GM12891 (cell line): ENCODE data around the gene SMO.

ENCODE experiments used
- DNase-seq: peaks from one replicate; pipeline ENCODE4 v3.0.0; 2011; ENCODE audit warnings: low spot score; ENCODE audit not compliant: insufficient read length
- FAIRE-seq: peaks from 2 replicates; lab custom pipeline; 2011; peaks lifted over from hg19 to GRCh38; lab: Jason Lieb, UNC
- PAX5 ChIP-seq: IDR thresholded peaks from 2 replicates; pipeline ENCODE4 v1.6.1; 2011; ENCODE audit warnings: low read length, moderate library complexity, mild to moderate bottlenecking; ENCODE audit not compliant: insufficient read depth, severe bottlenecking
- POLR2A ChIP-seq: IDR thresholded peaks from 2 replicates; pipeline ENCODE4 v1.6.1; 2011; ENCODE audit warnings: low read depth, low read length, control low read depth
- POLR2AphosphoS5 ChIP-seq: IDR thresholded peaks from 2 replicates; pipeline ENCODE4 v1.6.1; 2011; ENCODE audit warnings: low read depth, low read length, control low read depth
- POU2F2 ChIP-seq: IDR thresholded peaks from 2 replicates; pipeline ENCODE4 v1.6.1; 2011; ENCODE audit warnings: low read depth, mild to moderate bottlenecking, control low read depth, low read length, moderate library complexity
- SPI1 ChIP-seq: IDR thresholded peaks from 2 replicates; pipeline ENCODE4 v1.6.1; 2011; ENCODE audit warnings: low read depth, low read length, control low read depth
- TAF1 ChIP-seq: IDR thresholded peaks from 2 replicates; pipeline ENCODE4 v1.6.1; 2011; ENCODE audit warnings: low read depth, low read length, control low read depth

The SMO gene

GRCh38 chr7:129157651-129158050 lies 30.8 kb upstream of the SMO start:
- no peak for FAIRE-seq
- 0 out of 2 replicates have a peak, but pooled peaks have one; percentile 1 for TF ChIP-seq POLR2A
- no peak for TF ChIP-seq TAF1

DNA sequence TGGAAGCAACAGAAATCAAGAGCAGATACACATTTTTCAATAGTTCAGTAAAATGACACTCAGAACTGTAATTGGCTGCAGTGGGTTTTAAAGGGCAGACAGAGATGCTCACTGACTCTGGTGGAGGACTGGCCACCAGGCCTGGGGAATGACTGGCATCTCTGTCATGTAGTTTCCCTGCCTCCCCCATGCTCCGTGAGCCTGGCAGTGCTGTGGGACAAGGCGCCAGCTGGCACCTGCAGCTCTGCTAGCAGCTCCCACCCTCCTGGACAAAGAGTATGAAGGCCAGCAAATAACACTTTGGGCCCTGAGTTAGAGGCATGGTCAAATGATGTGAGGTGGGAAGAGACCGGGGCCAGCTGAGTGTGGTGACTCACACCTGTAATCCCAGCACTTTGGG lies 28.9 kb upstream of the SMO start:
- no peak for FAIRE-seq
- no peak for TF ChIP-seq POU2F2
- TF ChIP-seq POLR2AphosphoS5, result no peak
- no peak for TF ChIP-seq POLR2A
- TF ChIP-seq SPI1, result no peak
- no peak for TF ChIP-seq PAX5
- no peak for TF ChIP-seq TAF1
- no peak for DNase-seq

More at GRCh38 chr7:129157651-129158050, 30.8 kb upstream of the SMO start:
- no peak for DNase-seq

- FAIRE-seq (peak; percentile 48), DNase-seq (no peak)
- TF ChIP-seq POU2F2 (no peak), POLR2A (no peak), SPI1 (no peak), PAX5 (no peak), TAF1 (no peak), POLR2AphosphoS5 (no peak)
Measured at GRCh38 chr7:129160161-129160905, 28.1 kb upstream of the SMO start.

GRCh38 chr7:129161524-129162225 lies 26.8 kb upstream of the SMO start:
- no peak for DNase-seq
- TF ChIP-seq POU2F2 (no peak), PAX5 (no peak), SPI1 (no peak), POLR2A (no peak), TAF1 (no peak), POLR2AphosphoS5 (no peak)
- FAIRE-seq, result no peak

- DNase-seq (no peak), FAIRE-seq (no peak)
- TF ChIP-seq PAX5 (no peak), POLR2AphosphoS5 (no peak), SPI1 (no peak), POU2F2 (no peak)
Measured at GRCh38 chr7:129162732-129163131, 25.7 kb upstream of the SMO start.

DNA sequence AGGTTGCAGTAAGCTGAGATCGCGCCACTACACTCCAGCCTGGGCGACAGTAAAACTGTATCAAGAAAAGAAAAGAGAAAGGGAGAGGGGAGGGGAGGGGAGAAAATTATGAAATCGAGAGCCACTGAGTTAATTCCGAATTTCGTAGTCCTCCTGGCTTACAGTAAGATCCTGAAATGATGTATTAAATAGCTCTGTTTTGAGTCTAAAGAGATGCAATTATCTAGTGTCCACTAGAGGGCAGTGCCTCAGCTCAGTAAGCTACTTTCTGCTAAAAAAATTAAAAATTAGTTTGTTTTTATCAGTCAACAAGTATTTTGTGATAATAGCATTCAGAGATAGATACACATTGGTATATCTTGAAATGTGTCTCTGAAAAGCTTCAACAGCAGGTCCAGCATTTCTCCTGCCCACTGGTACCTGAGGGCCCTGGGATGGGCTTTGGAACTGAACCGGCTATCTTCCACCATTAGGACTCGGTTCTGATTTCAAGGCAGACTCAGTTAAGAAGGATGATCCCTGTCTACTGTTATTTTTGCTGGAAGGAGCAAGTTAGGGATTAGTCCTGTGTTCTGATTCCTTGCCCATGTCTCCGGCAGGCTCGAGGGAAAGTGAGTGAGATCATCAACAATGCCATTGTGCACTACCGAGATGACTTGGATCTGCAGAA lies 24.4 kb upstream of the SMO start:
- TF ChIP-seq SPI1 (no peak), POU2F2 (no peak), TAF1 (no peak), POLR2AphosphoS5 (no peak), POLR2A (no peak), PAX5 (no peak)
- no peak for DNase-seq
- FAIRE-seq, result no peak

DNA sequence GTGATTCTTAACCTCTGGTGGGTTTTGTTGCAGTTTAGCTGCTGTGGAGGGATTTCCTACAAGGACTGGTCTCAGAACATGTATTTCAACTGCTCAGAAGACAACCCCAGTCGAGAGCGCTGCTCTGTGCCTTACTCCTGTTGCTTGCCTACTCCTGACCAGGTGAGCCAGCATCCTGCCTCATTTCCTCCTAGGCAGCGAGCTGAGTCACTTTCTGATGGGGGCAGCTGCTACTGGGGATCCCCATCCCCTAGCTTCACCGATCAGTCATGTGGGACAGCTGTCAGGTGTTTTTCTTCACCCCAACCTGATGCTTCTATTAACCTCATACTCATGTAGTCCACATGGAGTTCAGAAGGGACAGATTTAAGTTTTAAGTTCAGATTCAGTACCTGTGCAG lies 21.7 kb upstream of the SMO start:
- TF ChIP-seq POLR2AphosphoS5 (peak; percentile 75), POLR2A (no peak), POU2F2 (0 out of 2 replicates have a peak, but pooled peaks have one; percentile 23), PAX5 (no peak), TAF1 (no peak), SPI1 (no peak)
- DNase-seq, result no peak
- peak; percentile 70 for FAIRE-seq

DNA sequence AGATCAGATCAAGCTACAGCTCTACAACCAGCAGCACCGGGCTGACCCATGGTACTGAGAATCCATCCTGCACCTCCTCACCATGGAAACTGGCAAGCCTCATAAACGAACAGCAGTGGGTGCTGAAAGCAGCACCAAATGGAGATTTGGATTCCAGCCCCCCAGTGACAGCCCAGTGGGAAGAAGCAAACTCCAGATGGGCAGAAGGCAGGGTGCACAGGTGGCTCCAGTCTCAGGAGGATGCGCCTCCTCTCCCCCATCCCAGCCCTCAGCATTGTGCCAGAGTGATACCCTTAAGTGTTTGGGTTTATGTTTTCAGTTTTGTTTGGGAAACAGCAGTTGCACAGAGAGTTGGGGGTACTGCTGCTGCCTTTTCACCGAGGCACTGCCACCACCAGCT lies 20.6 kb upstream of the SMO start:
- FAIRE-seq, result no peak

GRCh38 chr7:129168231-129169021 lies 20.0 kb upstream of the SMO start:
- TF ChIP-seq POLR2A (0 out of 2 replicates have a peak, but pooled peaks have one; percentile 4), POLR2AphosphoS5 (no peak)
- peak; percentile 13 for FAIRE-seq

More for the DNA sequence above, 20.6 kb upstream of the SMO start:
- no peak for DNase-seq
- TF ChIP-seq POLR2A (no peak), PAX5 (no peak), TAF1 (no peak), POU2F2 (no peak), SPI1 (no peak), POLR2AphosphoS5 (no peak)

GRCh38 chr7:129169171-129169671 lies 19.2 kb upstream of the SMO start:
- FAIRE-seq, result peak; percentile 52

More at GRCh38 chr7:129168231-129169021, 20.0 kb upstream of the SMO start:
- DNase-seq, result no peak

More at GRCh38 chr7:129169171-129169671, 19.2 kb upstream of the SMO start:
- TF ChIP-seq PAX5, result no peak
- TF ChIP-seq POLR2A, result peak; percentile 42; the same call in 1 of the 2 replicates
- TF ChIP-seq POLR2AphosphoS5, result peak; percentile 59
- no peak for TF ChIP-seq SPI1
- DNase-seq, result peak; percentile 52
